HUES6 (cell line): Measurements from ENCODE around the gene FLCN.

Experiments used
- H3K27ac ChIP-seq: 2 replicates; pipeline ENCODE4 v1.7.0; 2013; ENCODE audit warnings: low read depth, mild to moderate bottlenecking, low read length, inconsistent platforms
- H3K27me3 ChIP-seq: 2 replicates; pipeline ENCODE4 v1.6.1; 2013; ENCODE audit warnings: low read length; ENCODE audit not compliant: control insufficient read depth, insufficient read depth
- H3K36me3 ChIP-seq: 2 replicates; pipeline ENCODE4 v1.6.1; 2013; ENCODE audit warnings: low read length; ENCODE audit not compliant: control insufficient read depth, insufficient read depth
- H3K4me1 ChIP-seq: 2 replicates; pipeline ENCODE4 v1.6.1; 2013; ENCODE audit warnings: low read length; ENCODE audit not compliant: control insufficient read depth, insufficient read depth
- H3K4me3 ChIP-seq: 2 replicates; pipeline ENCODE4 v1.5.1; 2013; ENCODE audit warnings: low read depth, low read length
- H3K9ac ChIP-seq: one replicate; pipeline ENCODE4 v1.6.1; 2013; ENCODE audit warnings: mild to moderate bottlenecking, low read length
- H3K9me3 ChIP-seq: 2 replicates; pipeline ENCODE4 v1.6.1; 2013; ENCODE audit warnings: low read depth, low read length; ENCODE audit not compliant: control insufficient read depth, insufficient read depth

The FLCN gene

GRCh38 chr17:17207998-17208397, 29.0 kb downstream of the FLCN start:
- H3K4me3 ChIP-seq, result no peak overlapping the region
- no peak overlapping the region for H3K27ac ChIP-seq
- 0 out of 2 replicates have a peak, but pooled peaks cover 4% of the 10 kb centered on the region for H3K9me3 ChIP-seq
- no peaks in the 10 kb centered on the region for H3K4me1 ChIP-seq
- H3K9ac ChIP-seq, result no peak overlapping the region
- no peaks in the 10 kb centered on the region for H3K27me3 ChIP-seq
- peaks cover 13% of the 10 kb centered on the region for H3K36me3 ChIP-seq

- Histone ChIP-seq H3K4me1 (no peaks in the 10 kb centered on the region), H3K27ac (no peak overlapping the region)
Observed at GRCh38 chr17:17206913-17207335, 30.0 kb downstream of the FLCN start.

GRCh38 chr17:17206124-17206912, 30.6 kb downstream of the FLCN start, which contains the start of gene PLD6:
Gene PLD6 (minus strand): TSS chr17:17206333. CDS start chr17:17206286, 47 bp downstream.
- Histone ChIP-seq H3K9me3 (0 out of 2 replicates have a peak, but pooled peaks cover 4% of the 10 kb centered on the region), H3K27me3 (no peaks in the 10 kb centered on the region), H3K27ac (no peak within 1 kb of the TSS), H3K9ac (no peak within 1 kb of the TSS), H3K4me1 (no peaks in the 10 kb centered on the region), H3K36me3 (peaks cover 1% of the 10 kb centered on the region; the same call in 1 of the 2 replicates), H3K4me3 (peak within 1 kb of the TSS; percentile 35; the same call in 1 of the 2 replicates)

More at GRCh38 chr17:17206913-17207335, 30.0 kb downstream of the FLCN start:
- Histone ChIP-seq H3K9ac (no peak overlapping the region), H3K9me3 (0 out of 2 replicates have a peak, but pooled peaks cover 4% of the 10 kb centered on the region), H3K36me3 (peaks cover 5% of the 10 kb centered on the region; the same call in 1 of the 2 replicates), H3K27me3 (no peaks in the 10 kb centered on the region), H3K4me3 (no peak overlapping the region)

GRCh38 chr17:17205368-17206123, 31.4 kb downstream of the FLCN start:
- Histone ChIP-seq H3K9me3 (0 out of 2 replicates have a peak, but pooled peaks cover 4% of the 10 kb centered on the region), H3K9ac (no peak overlapping the region), H3K4me3 (peak overlapping the region; percentile 35; the same call in 1 of the 2 replicates)

GRCh38 chr17:17204635-17205231, 32.2 kb downstream of the FLCN start:
- Histone ChIP-seq H3K4me1 (no peaks in the 10 kb centered on the region), H3K9me3 (0 out of 2 replicates have a peak, but pooled peaks cover 4% of the 10 kb centered on the region), H3K4me3 (no peak overlapping the region), H3K9ac (no peak overlapping the region), H3K27me3 (no peaks in the 10 kb centered on the region), H3K27ac (no peak overlapping the region), H3K36me3 (no peaks in the 10 kb centered on the region)

More at GRCh38 chr17:17205368-17206123, 31.4 kb downstream of the FLCN start:
- no peak overlapping the region for H3K27ac ChIP-seq
- no peaks in the 10 kb centered on the region for H3K4me1 ChIP-seq
- H3K27me3 ChIP-seq, result no peaks in the 10 kb centered on the region
- H3K36me3 ChIP-seq, result no peaks in the 10 kb centered on the region

GRCh38 chr17:17204041-17204591, 32.9 kb downstream of the FLCN start:
- Histone ChIP-seq H3K27me3 (no peaks in the 10 kb centered on the region), H3K27ac (no peak overlapping the region), H3K4me3 (no peak overlapping the region), H3K4me1 (no peaks in the 10 kb centered on the region), H3K9me3 (0 out of 2 replicates have a peak, but pooled peaks cover 4% of the 10 kb centered on the region), H3K36me3 (no peaks in the 10 kb centered on the region), H3K9ac (no peak overlapping the region)

- H3K27ac ChIP-seq, result no peak overlapping the region
- H3K36me3 ChIP-seq, result no peaks in the 10 kb centered on the region
- 0 out of 2 replicates have a peak, but pooled peaks cover 4% of the 10 kb centered on the region for H3K9me3 ChIP-seq
- no peak overlapping the region for H3K4me3 ChIP-seq
- H3K9ac ChIP-seq, result no peak overlapping the region
- H3K27me3 ChIP-seq, result no peaks in the 10 kb centered on the region
- no peaks in the 10 kb centered on the region for H3K4me1 ChIP-seq
Observed at GRCh38 chr17:17203173-17203730, 33.7 kb downstream of the FLCN start.

GRCh38 chr17:17201907-17202306, 35.1 kb downstream of the FLCN start:
- Histone ChIP-seq H3K36me3 (no peaks in the 10 kb centered on the region), H3K9ac (no peak overlapping the region), H3K27me3 (no peaks in the 10 kb centered on the region), H3K4me3 (no peak overlapping the region), H3K9me3 (0 out of 2 replicates have a peak, but pooled peaks cover 4% of the 10 kb centered on the region), H3K27ac (no peak overlapping the region), H3K4me1 (no peaks in the 10 kb centered on the region)

- H3K4me1 ChIP-seq, result no peaks in the 10 kb centered on the region
- H3K9ac ChIP-seq, result no peak overlapping the region
- H3K27ac ChIP-seq, result no peak overlapping the region
- H3K27me3 ChIP-seq, result no peaks in the 10 kb centered on the region
- 0 out of 2 replicates have a peak, but pooled peaks cover 1% of the 10 kb centered on the region for H3K9me3 ChIP-seq
- no peak overlapping the region for H3K4me3 ChIP-seq
- H3K36me3 ChIP-seq, result no peaks in the 10 kb centered on the region
Observed at GRCh38 chr17:17201271-17201670, 35.7 kb downstream of the FLCN start.

GRCh38 chr17:17200831-17201230, 36.1 kb downstream of the FLCN start:
- H3K27me3 ChIP-seq, result no peaks in the 10 kb centered on the region
- H3K9me3 ChIP-seq, result no peaks in the 10 kb centered on the region
- no peaks in the 10 kb centered on the region for H3K36me3 ChIP-seq
- no peak overlapping the region for H3K4me3 ChIP-seq
- H3K9ac ChIP-seq, result no peak overlapping the region
- no peaks in the 10 kb centered on the region for H3K4me1 ChIP-seq
- no peak overlapping the region for H3K27ac ChIP-seq
